ENCODE data around the gene NOL3. TPM values are rescaled to one million over a fixed set of nuclear protein-coding genes. Genes with fewer than 3 reads are reported as not detected.
A peak's percentile ranks its signal among the peaks of the same experiment; 100 is the strongest.

NOL3 gene
- polyA plus RNA-seq, 3 donors = 2.7 to 17.0 (median 3.8) TPM

GRCh38 chr16:67163164-67163998 lies 7.0 kb upstream of the NOL3 start:
- no peak for TF ChIP-seq CTCF (IDR thresholded peaks at IDR 0.05)
- Histone ChIP-seq H3K79me2 (ENCODE audit: insufficient read depth, low read length) (no peaks in the 10 kb centered on the region), H3K4me3 (replicated peaks in 1 of 3; ENCODE audit: low read depth in 2 of 3, low read length in 3 of 3) (peak overlapping the region in 1 of 3 experiments; percentile 61), H3K9me3 (replicated peaks in 1 of 2; ENCODE audit: control insufficient read depth in 1 of 2, insufficient read depth in 1 of 2, low read length in 2 of 2) (peaks cover 0 to 37% of the 10 kb centered on the region in 2 donors), H3K27ac (ENCODE audit: low read depth in 1 of 2, low read length in 2 of 2) (no peak overlapping the region), H3K9ac (ENCODE audit: insufficient read depth, low read length, poor library complexity, severe bottlenecking) (no peak overlapping the region), H3K4me2 (replicated peaks; ENCODE audit: extremely low read depth, low read length, poor library complexity, severe bottlenecking) (peak overlapping the region; percentile 67), H3K27me3 (ENCODE audit: control insufficient read depth in 2 of 2, insufficient read depth in 2 of 2, low read length in 2 of 2) (peaks cover 49 to 67% of the 10 kb centered on the region in 2 donors), H3K36me3 (replicated peaks in 1 of 2; ENCODE audit: control insufficient read depth in 1 of 2, insufficient read depth in 2 of 2, low read length in 2 of 2) (no peaks in the 10 kb centered on the region), H3K4me1 (ENCODE audit: control insufficient read depth in 1 of 2, insufficient read depth in 2 of 2, low read length in 2 of 2) (peaks cover 63 to 71% of the 10 kb centered on the region in 2 donors), H4K20me1 (ENCODE audit: insufficient read depth, low read length) (peaks cover 62% of the 10 kb centered on the region), H2AFZ (ENCODE audit: insufficient read depth, low read depth, low read length, poor library complexity, severe bottlenecking) (no peak overlapping the region)
- H3K27ac Mint-ChIP-seq = no peak overlapping the region
- H3K9me3 Mint-ChIP-seq = peaks cover 0 to 31% (median 16%) of the 10 kb centered on the region in 7 donors
- H3K4me3 Mint-ChIP-seq = peak overlapping the region; percentile 58 to 92
- peaks cover 10 to 16% of the 10 kb centered on the region in 2 donors for H3K36me3 Mint-ChIP-seq
- H3K27me3 Mint-ChIP-seq (ENCODE audit: low read depth in 3 of 3) = peaks cover 64 to 76% (median 72%) of the 10 kb centered on the region in 3 donors
- peaks cover 47% of the 10 kb centered on the region for H3K4me1 Mint-ChIP-seq
- under 1% methylated on average over 97 of the region's 99 CpGs for WGBS (ENCODE audit: insufficient coverage)
- intact Hi-C loops (cut with micrococcal nuclease) = no loop called here
- DNase-seq = peak in 2 of 3 donors; percentile 19 to 43

- Histone ChIP-seq H4K20me1 (ENCODE audit: insufficient read depth, low read length) (peaks cover 55% of the 10 kb centered on the region), H3K4me2 (replicated peaks; ENCODE audit: extremely low read depth, low read length, poor library complexity, severe bottlenecking) (peak overlapping the region; percentile 67), H3K27ac (ENCODE audit: low read depth in 1 of 2, low read length in 2 of 2) (no peak overlapping the region), H2AFZ (ENCODE audit: insufficient read depth, low read depth, low read length, poor library complexity, severe bottlenecking) (no peak overlapping the region), H3K27me3 (ENCODE audit: control insufficient read depth in 2 of 2, insufficient read depth in 2 of 2, low read length in 2 of 2) (peaks cover 49 to 74% of the 10 kb centered on the region in 2 donors), H3K36me3 (replicated peaks in 1 of 2; ENCODE audit: control insufficient read depth in 1 of 2, insufficient read depth in 2 of 2, low read length in 2 of 2) (no peaks in the 10 kb centered on the region), H3K9me3 (replicated peaks in 1 of 2; ENCODE audit: control insufficient read depth in 1 of 2, insufficient read depth in 1 of 2, low read length in 2 of 2) (peaks cover 0 to 37% of the 10 kb centered on the region in 2 donors), H3K4me3 (replicated peaks in 1 of 3; ENCODE audit: low read depth in 2 of 3, low read length in 3 of 3) (peak overlapping the region in 1 of 3 experiments; percentile 61), H3K4me1 (ENCODE audit: control insufficient read depth in 1 of 2, insufficient read depth in 2 of 2, low read length in 2 of 2) (peaks cover 58 to 65% of the 10 kb centered on the region in 2 donors), H3K79me2 (ENCODE audit: insufficient read depth, low read length) (no peaks in the 10 kb centered on the region), H3K9ac (ENCODE audit: insufficient read depth, low read length, poor library complexity, severe bottlenecking) (no peak overlapping the region)
- H3K4me1 Mint-ChIP-seq = peaks cover 40% of the 10 kb centered on the region
- H3K9me3 Mint-ChIP-seq = peaks cover 0 to 31% (median 16%) of the 10 kb centered on the region in 7 donors
- no peak for TF ChIP-seq CTCF (IDR thresholded peaks at IDR 0.05)
- no peak for DNase-seq
- intact Hi-C loops (cut with micrococcal nuclease) = no loop called here
- H3K27ac Mint-ChIP-seq = no peak overlapping the region
- peaks cover 71 to 83% (median 76%) of the 10 kb centered on the region in 3 donors for H3K27me3 Mint-ChIP-seq (ENCODE audit: low read depth in 3 of 3)
- peak overlapping the region; percentile 20 to 92 for H3K4me3 Mint-ChIP-seq
- WGBS (ENCODE audit: insufficient coverage) = under 1% methylated on average over 28 of the region's 34 CpGs
- H3K36me3 Mint-ChIP-seq = peaks cover 12 to 18% of the 10 kb centered on the region in 2 donors
Measured at GRCh38 chr16:67163999-67164558, 6.3 kb upstream of the NOL3 start.

Measured in CD14-positive monocyte (primary cell).